GM19193 (cell line): ENCODE data around the gene ARFGAP2.

Experiments used
- POLR2A ChIP-seq: IDR thresholded peaks from 4 replicates; pipeline ENCODE4 v1.6.1; 2011; ENCODE audit not compliant: insufficient read depth, insufficient read length; ENCODE audit errors: extremely low read depth

ARFGAP2 gene

GRCh38 chr11:47160753-47161133 is 15.9 kb downstream of the ARFGAP2 start:
- TF ChIP-seq POLR2A = no peak

GRCh38 chr11:47158242-47158641 is 18.4 kb downstream of the ARFGAP2 start:
- TF ChIP-seq POLR2A = no peak

- TF ChIP-seq POLR2A = no peak
These were observed 18.9 kb downstream of the ARFGAP2 start for GRCh38 chr11:47157805-47158204.

GRCh38 chr11:47156951-47157350 is 19.7 kb downstream of the ARFGAP2 start:
- no peak for TF ChIP-seq POLR2A

- no peak for TF ChIP-seq POLR2A
These were observed 20.3 kb downstream of the ARFGAP2 start for GRCh38 chr11:47156333-47156732.

- TF ChIP-seq POLR2A = no peak
These were observed 20.8 kb downstream of the ARFGAP2 start for GRCh38 chr11:47155879-47156278.

- no peak for TF ChIP-seq POLR2A
These were observed 21.8 kb downstream of the ARFGAP2 start for GRCh38 chr11:47154616-47155570.

GRCh38 chr11:47152953-47153950 is 23.4 kb downstream of the ARFGAP2 start:
- no peak for TF ChIP-seq POLR2A

GRCh38 chr11:47152126-47152952 is 24.3 kb downstream of the ARFGAP2 start:
- TF ChIP-seq POLR2A = no peak

- no peak for TF ChIP-seq POLR2A
These were observed 26.9 kb downstream of the ARFGAP2 start for GRCh38 chr11:47149782-47150181.

- no peak for TF ChIP-seq POLR2A
These were observed 27.7 kb downstream of the ARFGAP2 start for GRCh38 chr11:47148903-47149531.

GRCh38 chr11:47148270-47148669 is 28.4 kb downstream of the ARFGAP2 start:
- TF ChIP-seq POLR2A = no peak

GRCh38 chr11:47147681-47148080 is 29.0 kb downstream of the ARFGAP2 start:
- no peak for TF ChIP-seq POLR2A

- TF ChIP-seq POLR2A = no peak
These were observed 29.4 kb downstream of the ARFGAP2 start for GRCh38 chr11:47147250-47147649.
